Fibroblast of pulmonary artery (primary cell): ENCODE measurements around the gene TCOF1.

Source experiments
- DNase-seq: peaks from one replicate; pipeline ENCODE4 v3.0.0-alpha.2; 2010; ENCODE audit warnings: low read depth
- H3K4me3 ChIP-seq: replicated peaks from 2 replicates; pipeline ENCODE4 v1.5.1; 2011; ENCODE audit warnings: low read depth, mild to moderate bottlenecking, control low read depth, low read length, moderate library complexity
- CTCF ChIP-seq: IDR thresholded peaks from 2 replicates; pipeline ENCODE4 v1.5.1; 2011; ENCODE audit warnings: mild to moderate bottlenecking, control low read depth, low read length, inconsistent platforms; ENCODE audit errors: missing control alignments

TCOF1 gene

GRCh38 chr5:150329881-150330876 is 27.3 kb upstream of the TCOF1 start:
- H3K4me3 ChIP-seq: no peak overlapping the region
- no peak for TF ChIP-seq CTCF
- no peak for DNase-seq

DNA sequence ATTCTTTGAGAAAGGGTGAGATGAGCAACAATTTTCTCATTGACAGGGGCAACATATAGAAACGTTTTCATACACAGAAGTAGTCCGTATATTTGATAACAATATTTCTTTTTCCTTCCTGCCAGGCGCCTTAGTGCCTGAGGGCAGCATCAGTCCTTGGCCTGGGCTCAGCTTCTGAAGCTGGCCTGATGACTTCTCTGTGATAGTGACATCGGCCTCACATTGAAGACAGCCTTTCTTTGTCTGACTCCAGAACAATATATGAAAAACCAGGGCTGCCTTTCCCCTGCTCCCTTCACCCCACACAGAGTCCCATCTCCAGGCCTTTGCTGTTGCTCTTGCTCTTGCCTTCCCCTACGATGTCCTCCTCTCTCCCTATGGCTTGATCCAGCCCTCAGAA is 24.1 kb upstream of the TCOF1 start:
- DNase-seq: no peak
- no peak overlapping the region for H3K4me3 ChIP-seq
- TF ChIP-seq CTCF: no peak

GRCh38 chr5:150335778-150336177 is 21.7 kb upstream of the TCOF1 start:
- TF ChIP-seq CTCF: no peak
- H3K4me3 ChIP-seq: no peak overlapping the region
- DNase-seq: no peak

DNA sequence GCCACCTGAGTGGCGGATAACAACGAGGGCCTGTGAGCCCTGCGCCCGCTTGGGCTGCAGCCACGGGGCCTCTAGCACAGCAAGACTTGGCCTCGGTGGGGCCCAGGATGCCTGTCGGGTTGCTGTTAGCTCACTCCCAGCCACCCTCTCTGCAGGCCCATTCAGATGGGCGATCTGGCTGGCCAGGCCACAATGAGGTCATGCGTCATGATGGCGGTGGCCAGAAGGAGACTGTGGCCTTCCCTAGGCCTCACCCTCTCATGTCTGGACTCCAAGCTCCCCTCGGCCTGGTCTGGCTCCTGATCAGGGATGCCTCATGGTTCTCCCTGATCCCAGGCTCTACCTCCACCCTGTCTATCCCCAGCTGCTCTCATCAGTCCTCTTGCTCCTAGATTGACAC is 19.0 kb upstream of the TCOF1 start:
- no peak for DNase-seq
- TF ChIP-seq CTCF: no peak
- H3K4me3 ChIP-seq: no peak overlapping the region

GRCh38 chr5:150339165-150339564 is 18.3 kb upstream of the TCOF1 start:
- no peak overlapping the region for H3K4me3 ChIP-seq
- no peak for TF ChIP-seq CTCF
- no peak for DNase-seq

DNA sequence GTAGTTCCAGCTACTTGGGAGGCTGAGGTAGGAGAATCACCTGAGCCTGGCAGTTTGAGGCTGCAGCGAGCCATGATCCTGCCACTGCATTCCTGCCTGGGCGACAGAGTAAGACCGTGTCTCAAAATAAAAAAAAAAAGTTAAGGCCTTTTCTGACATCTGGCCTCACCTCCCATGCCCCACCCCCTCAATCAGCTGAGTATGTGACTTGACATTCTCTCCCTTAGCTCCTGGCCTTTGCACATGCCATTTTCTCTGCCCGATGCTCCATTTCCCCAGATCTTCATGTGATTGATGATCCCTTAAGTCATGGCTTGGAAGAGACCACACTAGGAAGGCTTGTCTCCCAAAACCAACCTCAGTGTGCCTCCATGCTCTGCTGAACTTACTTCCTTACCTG is 17.7 kb upstream of the TCOF1 start:
- no peak for TF ChIP-seq CTCF

More for the DNA sequence above, 17.7 kb upstream of the TCOF1 start:
- DNase-seq: no peak
- no peak overlapping the region for H3K4me3 ChIP-seq
